K562 (cell line): ENCODE measurements around the gene MDH2. TPM values are rescaled to one million over a fixed set of nuclear protein-coding genes. Genes with fewer than 3 reads are reported as not detected.

ENCODE experiments used
- ADNP ChIP-seq: fragments of 200-800 bp; sonication (Bioruptor generic); IDR thresholded peaks from 2 replicates; pipeline ENCODE4 v1.6.1; 2016; ENCODE audit warnings: missing genetic modification characterization, missing compliant biosample characterization
- ARHGAP35 ChIP-seq: fragments of 450-650 bp; IDR thresholded peaks from 2 replicates; pipeline ENCODE4 v1.6.1; 2018; ENCODE audit not compliant: partially characterized antibody
- ASH1L ChIP-seq: fragments of 450-650 bp; IDR thresholded peaks from 2 replicates; pipeline ENCODE4 v1.6.1; 2018; ENCODE audit warnings: borderline replicate concordance, mild to moderate bottlenecking, low read depth; ENCODE audit not compliant: partially characterized antibody
- CBFA2T2 ChIP-seq: fragments of 450-650 bp; conservative IDR thresholded peaks from 2 replicates; pipeline ENCODE4 v1.6.1; 2017; ENCODE audit warnings: mild to moderate bottlenecking
- CCAR2 ChIP-seq: fragments of 200-400 bp; formaldehyde crosslinking; IDR thresholded peaks from 2 replicates; pipeline ENCODE4 v1.6.1; 2017; ENCODE audit warnings: mild to moderate bottlenecking, low read depth, low read length
- ESRRB ChIP-seq: fragments of 250-450 bp; sonication (Bioruptor Pico); IDR thresholded peaks from 2 replicates; pipeline ENCODE4 v1.5.0; 2020; ENCODE audit warnings: mild to moderate bottlenecking, moderate library complexity, borderline replicate concordance
- FOS ChIP-seq: IDR thresholded peaks from 3 replicates; pipeline ENCODE4 v1.6.1; 2011; ENCODE audit not compliant: insufficient read length; ENCODE audit errors: extremely low read depth
- HDAC1 ChIP-seq, 2 experiments: fragments of 450-650 bp; IDR thresholded peaks; 2 replicates each; pipeline ENCODE4 v1.6.1; 2016 to 2017; ENCODE audit warnings: inconsistent platforms in 1 of 2, mild to moderate bottlenecking in 1 of 2, moderate library complexity in 1 of 2
- KDM2B ChIP-seq: fragments of 250-450 bp; sonication (Bioruptor Pico); IDR thresholded peaks from 2 replicates; pipeline ENCODE4 v1.8.0; 2021; ENCODE audit warnings: mild to moderate bottlenecking, moderate library complexity
- MCM5 ChIP-seq: fragments of 450-650 bp; IDR thresholded peaks from 2 replicates; pipeline ENCODE4 v1.6.1; 2016; ENCODE audit warnings: low read depth
- MYNN ChIP-seq, 2 experiments: sonication (generic); formaldehyde crosslinking in 1 of 2; IDR thresholded peaks; 2 replicates each; pipeline versions ENCODE4 v1.5.0 to v1.6.1; 2016 to 2020; ENCODE audit warnings: antibody characterized with exemption in 1 of 2, missing genetic modification reagents in 1 of 2
- PTRF ChIP-seq: fragments of 450-650 bp; IDR thresholded peaks from 2 replicates; pipeline ENCODE4 v1.6.1; 2016; ENCODE audit warnings: mild to moderate bottlenecking, missing genetic modification characterization, missing compliant biosample characterization
- RBM15 ChIP-seq: fragments of 200-400 bp; formaldehyde crosslinking; IDR thresholded peaks from 2 replicates; pipeline ENCODE4 v1.6.1; 2018; ENCODE audit warnings: mild to moderate bottlenecking, low read length, moderate library complexity; ENCODE audit not compliant: insufficient read depth
- SLC30A9 ChIP-seq: fragments of 250-450 bp; sonication (Bioruptor Pico); IDR thresholded peaks from 2 replicates; pipeline ENCODE4 v1.8.0; 2022; ENCODE audit warnings: mild to moderate bottlenecking, moderate library complexity
- SMARCA5 ChIP-seq: fragments of 450-650 bp; IDR thresholded peaks from 2 replicates; pipeline ENCODE4 v1.6.1; 2016
- TAL1 ChIP-seq: fragments of 450-650 bp; IDR thresholded peaks from 2 replicates; pipeline ENCODE4 v1.6.1; 2016; ENCODE audit warnings: mild to moderate bottlenecking
- TRIM24 ChIP-seq, 2 experiments: fragments of 450-650 bp; IDR thresholded peaks; 2 replicates each; pipeline ENCODE4 v1.6.1; 2016
- XRCC4 ChIP-seq: IDR thresholded peaks from one replicate; pipeline ENCODE4 v1.6.1; 2011; ENCODE audit not compliant: insufficient read depth, insufficient read length; ENCODE audit errors: extremely low read depth
- ZNF175 ChIP-seq: fragments of 200-800 bp; sonication (Bioruptor generic); IDR thresholded peaks from 2 replicates; pipeline ENCODE4 v1.6.1; 2016; ENCODE audit warnings: low read depth, mild to moderate bottlenecking, missing genetic modification characterization, missing compliant biosample characterization
- ZNF263 ChIP-seq: sonication (generic); formaldehyde crosslinking; IDR thresholded peaks from 2 replicates; pipeline ENCODE4 v1.8.0; 2022; ENCODE audit warnings: mild to moderate bottlenecking, missing genetic modification reagents, borderline replicate concordance
- ZNF282 ChIP-seq: sonication (generic); formaldehyde crosslinking; IDR thresholded peaks from 2 replicates; pipeline ENCODE4 v1.8.1; 2023; ENCODE audit warnings: missing genetic modification reagents
- ZNF41 ChIP-seq: fragments of 250-450 bp; sonication (Bioruptor Pico); conservative IDR thresholded peaks from 2 replicates; pipeline ENCODE4 v1.4.0; 2020; ENCODE audit warnings: mild to moderate bottlenecking
- ZNF584 ChIP-seq: fragments of 200-800 bp; sonication (Bioruptor generic); IDR thresholded peaks from 2 replicates; pipeline ENCODE4 v1.6.1; 2016; ENCODE audit warnings: low read depth, mild to moderate bottlenecking, missing genetic modification characterization, missing compliant biosample characterization
- ZNF717 ChIP-seq: fragments of 250-450 bp; sonication (Bioruptor Pico); IDR thresholded peaks from 2 replicates; pipeline ENCODE4 v1.5.0; 2021
- ZNF778 ChIP-seq: fragments of 450-650 bp; formaldehyde crosslinking; IDR thresholded peaks from 2 replicates; pipeline ENCODE4 v1.4.0; 2020; ENCODE audit warnings: mild to moderate bottlenecking, moderate library complexity
- polyA plus RNA-seq, 8 experiments: library from polyadenylated mRNA; depleted of rRNA in 4 of 8; stranded (reverse) in 5 of 8; unstranded in 3 of 8; fragments of >200 nt; fragmentation: Nextera tagmentation in 2 of 8; fragmentation: Illumina TruSeq in 1 of 8; extraction: Ambion mirVana in 2 of 8; extraction: Trizol in 1 of 8; gene quantifications; 2 replicates each; pipeline versions ENCODE4 v1.2.1 to v1.2.3, GENCODE V29; 2011 to 2014; ENCODE audit warnings: inconsistent platforms in 1 of 8, missing spikeins in 1 of 8
- total RNA-seq, 7 experiments: library from RNA; depleted of rRNA in 6 of 7; stranded (reverse); fragments of >200 nt in 6 of 7; fragmentation: Illumina TruSeq in 2 of 7; extraction: Trizol in 2 of 7; gene quantifications; 2 replicates each; pipeline versions ENCODE4 v1.2.1 to v1.2.3, GENCODE V29; 2011 to 2021; ENCODE audit warnings: low replicate concordance in 1 of 7
- TF ChIP-seq, protein P1 (sequence below): sonication (generic); formaldehyde crosslinking; IDR thresholded peaks from 2 replicates; pipeline ENCODE4 v1.8.0; 2023; ENCODE audit warnings: mild to moderate bottlenecking, missing genetic modification reagents
- TF ChIP-seq, protein P2 (sequence below): fragments of 250-450 bp; sonication (Bioruptor Pico); IDR thresholded peaks from 2 replicates; pipeline ENCODE4 v1.5.0; 2021
- TF ChIP-seq, protein P3 (sequence below): IDR thresholded peaks from 2 replicates; pipeline ENCODE4 v1.6.1; 2016; ENCODE audit warnings: missing genetic modification characterization, missing compliant biosample characterization

MDH2 gene
- total and polyA plus RNA-seq, 9 of the 15 experiments (the other 6 are each of a cell fraction or from before 2014, with no cell fraction given): 106 to 701 (median 242) TPM

DNA sequence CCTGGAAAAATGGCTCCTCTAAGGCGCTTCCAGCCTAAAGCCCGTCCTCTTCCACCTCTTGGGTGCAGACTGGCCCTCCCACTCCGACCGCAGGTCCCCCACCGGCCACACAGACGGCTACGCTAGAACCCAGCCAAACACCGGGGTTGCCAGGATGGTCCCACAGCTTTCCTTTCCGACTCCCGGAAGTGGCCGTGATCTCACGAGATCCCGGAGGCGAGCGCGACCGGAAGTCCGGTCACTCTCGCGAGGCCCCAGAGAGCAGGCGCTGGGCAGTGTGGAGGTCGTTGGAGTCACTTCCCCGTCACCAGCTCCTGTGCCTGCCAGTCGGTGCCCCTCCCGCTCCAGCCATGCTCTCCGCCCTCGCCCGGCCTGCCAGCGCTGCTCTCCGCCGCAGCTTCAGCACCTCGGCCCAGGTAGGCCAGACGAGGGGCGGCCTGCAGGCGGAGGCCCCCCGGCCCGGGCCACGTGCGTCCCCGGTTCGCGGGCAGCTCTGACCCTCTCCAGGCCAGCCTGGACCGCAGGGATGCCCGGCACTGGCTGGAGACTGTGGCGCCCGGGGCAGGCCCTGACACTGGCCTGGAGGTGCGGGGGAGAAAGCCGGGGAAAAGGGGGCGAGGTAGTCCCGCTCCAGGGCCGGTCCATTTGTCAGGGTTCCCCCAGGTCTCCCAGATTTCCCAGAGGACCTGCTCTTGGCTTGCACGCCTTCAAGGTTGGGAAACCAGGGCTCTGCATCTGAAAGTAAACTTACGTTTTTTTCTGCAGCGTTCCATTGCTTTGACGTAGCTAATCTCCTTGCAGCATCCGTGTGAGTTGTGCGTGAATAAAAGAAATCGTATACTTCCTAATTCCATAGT, at the start of gene MDH2, which contains the start of gene STYXL1 (continued):
- peak in 1 of 2 experiments; percentile 83; a peak in 2 of 4 replicates for TF ChIP-seq TRIM24 (IDR thresholded peaks at IDR 0.05)
- no peak; the same call in 1 of the 2 replicates for TF ChIP-seq ZNF282
- TF ChIP-seq KDM2B (CRISPR knock-in tag): no peak
- TF ChIP-seq SMARCA5: no peak
- no peak for TF ChIP-seq TAL1
- TF ChIP-seq ZNF41 (CRISPR knock-in tag): no peak
- no peak for TF ChIP-seq ADNP (tag)
- TF ChIP-seq ZNF263 (CRISPR knock-in tag): peak; percentile 53; the same call in 1 of the 2 replicates
- peak; percentile 61; the same call in 1 of the 2 replicates for TF ChIP-seq MYNN (IDR thresholded peaks at IDR 0.05)
- no peak for TF ChIP-seq MYNN (CRISPR knock-in tag; IDR thresholded peaks at IDR 0.05)
- no peak for TF ChIP-seq CCAR2
- peak; percentile 73 to 99; a peak in 3 of 4 replicates for TF ChIP-seq HDAC1 (IDR thresholded peaks at IDR 0.05)
- no peak for TF ChIP-seq XRCC4
- no peak for TF ChIP-seq ZNF717 (CRISPR knock-in tag)
- no peak for TF ChIP-seq CBFA2T2
- TF ChIP-seq ARHGAP35: peak; percentile 98
- TF ChIP-seq, protein P1, sequence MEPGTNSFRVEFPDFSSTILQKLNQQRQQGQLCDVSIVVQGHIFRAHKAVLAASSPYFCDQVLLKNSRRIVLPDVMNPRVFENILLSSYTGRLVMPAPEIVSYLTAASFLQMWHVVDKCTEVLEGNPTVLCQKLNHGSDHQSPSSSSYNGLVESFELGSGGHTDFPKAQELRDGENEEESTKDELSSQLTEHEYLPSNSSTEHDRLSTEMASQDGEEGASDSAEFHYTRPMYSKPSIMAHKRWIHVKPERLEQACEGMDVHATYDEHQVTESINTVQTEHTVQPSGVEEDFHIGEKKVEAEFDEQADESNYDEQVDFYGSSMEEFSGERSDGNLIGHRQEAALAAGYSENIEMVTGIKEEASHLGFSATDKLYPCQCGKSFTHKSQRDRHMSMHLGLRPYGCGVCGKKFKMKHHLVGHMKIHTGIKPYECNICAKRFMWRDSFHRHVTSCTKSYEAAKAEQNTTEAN: no peak
- no peak for TF ChIP-seq RBM15
- peak; percentile 86 for TF ChIP-seq ASH1L
- TF ChIP-seq, protein P2, sequence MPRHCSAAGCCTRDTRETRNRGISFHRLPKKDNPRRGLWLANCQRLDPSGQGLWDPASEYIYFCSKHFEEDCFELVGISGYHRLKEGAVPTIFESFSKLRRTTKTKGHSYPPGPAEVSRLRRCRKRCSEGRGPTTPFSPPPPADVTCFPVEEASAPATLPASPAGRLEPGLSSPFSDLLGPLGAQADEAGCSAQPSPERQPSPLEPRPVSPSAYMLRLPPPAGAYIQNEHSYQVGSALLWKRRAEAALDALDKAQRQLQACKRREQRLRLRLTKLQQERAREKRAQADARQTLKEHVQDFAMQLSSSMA: no peak
- no peak for TF ChIP-seq ESRRB (CRISPR knock-in tag)
- no peak for TF ChIP-seq ZNF175 (CRISPR knock-in tag)
- TF ChIP-seq FOS: no peak
- TF ChIP-seq ZNF584 (CRISPR knock-in tag): no peak
- no peak for TF ChIP-seq MCM5
- no peak for TF ChIP-seq PTRF (tag)
- TF ChIP-seq SLC30A9 (CRISPR knock-in tag): no peak
- TF ChIP-seq, protein P3, sequence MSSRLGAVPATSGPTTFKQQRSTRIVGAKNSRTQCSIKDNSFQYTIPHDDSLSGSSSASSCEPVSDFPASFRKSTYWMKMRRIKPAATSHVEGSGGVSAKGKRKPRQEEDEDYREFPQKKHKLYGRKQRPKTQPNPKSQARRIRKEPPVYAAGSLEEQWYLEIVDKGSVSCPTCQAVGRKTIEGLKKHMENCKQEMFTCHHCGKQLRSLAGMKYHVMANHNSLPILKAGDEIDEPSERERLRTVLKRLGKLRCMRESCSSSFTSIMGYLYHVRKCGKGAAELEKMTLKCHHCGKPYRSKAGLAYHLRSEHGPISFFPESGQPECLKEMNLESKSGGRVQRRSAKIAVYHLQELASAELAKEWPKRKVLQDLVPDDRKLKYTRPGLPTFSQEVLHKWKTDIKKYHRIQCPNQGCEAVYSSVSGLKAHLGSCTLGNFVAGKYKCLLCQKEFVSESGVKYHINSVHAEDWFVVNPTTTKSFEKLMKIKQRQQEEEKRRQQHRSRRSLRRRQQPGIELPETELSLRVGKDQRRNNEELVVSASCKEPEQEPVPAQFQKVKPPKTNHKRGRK (tag): no peak
- no peak for TF ChIP-seq ZNF778
